ENCODE data around the gene USF1.

USF1 gene

GRCh38 chr1:161008869-161009510 lies 36.8 kb downstream of the USF1 start:
- no peak for TF ChIP-seq CTCF (conservative IDR thresholded peaks at IDR 0.05; ENCODE audit: low read length)
- no peak overlapping the region for H3K4me3 ChIP-seq (ENCODE audit: low read length)
- peak; percentile 39 for DNase-seq (ENCODE audit: low read depth)

- H3K4me3 ChIP-seq (ENCODE audit: low read length): no peak overlapping the region
These were observed 38.4 kb downstream of the USF1 start for GRCh38 chr1:161007369-161007768.

GRCh38 chr1:161006563-161006962 lies 39.2 kb downstream of the USF1 start:
- DNase-seq (ENCODE audit: low read depth): no peak
- no peak for TF ChIP-seq CTCF (conservative IDR thresholded peaks at IDR 0.05; ENCODE audit: low read length)
- no peak overlapping the region for H3K4me3 ChIP-seq (ENCODE audit: low read length)

More at GRCh38 chr1:161007369-161007768, 38.4 kb downstream of the USF1 start:
- TF ChIP-seq CTCF (conservative IDR thresholded peaks at IDR 0.05; ENCODE audit: low read length): no peak
- DNase-seq (ENCODE audit: low read depth): no peak

- H3K4me3 ChIP-seq (ENCODE audit: low read length): no peak overlapping the region
- no peak for TF ChIP-seq CTCF (conservative IDR thresholded peaks at IDR 0.05; ENCODE audit: low read length)
- DNase-seq (ENCODE audit: low read depth): no peak
These were observed 44.3 kb downstream of the USF1 start for GRCh38 chr1:161001525-161001924.

GRCh38 chr1:161000736-161001480 lies 44.9 kb downstream of the USF1 start:
- no peak for DNase-seq (ENCODE audit: low read depth)
- no peak overlapping the region for H3K4me3 ChIP-seq (ENCODE audit: low read length)
- no peak for TF ChIP-seq CTCF (conservative IDR thresholded peaks at IDR 0.05; ENCODE audit: low read length)

GRCh38 chr1:160999376-160999775 lies 46.4 kb downstream of the USF1 start:
- TF ChIP-seq CTCF (conservative IDR thresholded peaks at IDR 0.05; ENCODE audit: low read length): no peak
- H3K4me3 ChIP-seq (ENCODE audit: low read length): no peak overlapping the region
- DNase-seq (ENCODE audit: low read depth): no peak

Measured in AG10803 (cell line).